Stomach (tissue), 9 donors: Measurements from ENCODE around the gene ZBTB45. TPM values are rescaled to one million over a fixed set of nuclear protein-coding genes. Genes with fewer than 3 reads are reported as not detected.
A peak's percentile ranks its signal among the peaks of the same experiment; 100 is the strongest.
"Not testable (repeated sequence)": the region's sequence is repeated elsewhere in the genome, so short reads cannot be mapped to it uniquely, and the experiment has no call there.

Experiments
- DNase-seq, 2 donors: peaks; one replicate each; pipeline versions ENCODE4 v3.0.0 to v3.0.0-alpha.2; 2013 to 2019
- H3K27ac ChIP-seq, 5 donors: fragments of 200-600 bp in 4 of 5; sonication (generic) in 4 of 5; one replicate each; pipeline ENCODE4 v1.5.1; 2013 to 2019; ENCODE audit warnings: mild to moderate bottlenecking in 1 of 5, moderate library complexity in 1 of 5
- H3K27me3 ChIP-seq, 3 donors: fragments of 200-600 bp; sonication (generic); one replicate each; pipeline ENCODE4 v1.5.1; 2017 to 2019; ENCODE audit warnings: mixed run types in 1 of 3
- H3K36me3 ChIP-seq, 4 donors: fragments of 200-600 bp; sonication (generic); 1 replicate in 3 of 4; 2 replicates in 1 of 4; pipeline ENCODE4 v1.5.1; 2016 to 2019
- H3K4me1 ChIP-seq, 4 donors: fragments of 200-600 bp; sonication (generic); one replicate each; pipeline ENCODE4 v1.5.1; 2016 to 2019
- H3K4me3 ChIP-seq, 4 donors: fragments of 200-600 bp; sonication (generic) in 3 of 4; one replicate each; pipeline ENCODE4 v1.5.1; 2016 to 2019; ENCODE audit warnings: mild to moderate bottlenecking in 1 of 4
- H3K9me3 ChIP-seq, 4 donors: fragments of 200-600 bp; sonication (generic); one replicate each; pipeline ENCODE4 v1.5.1; 2016 to 2019
- CTCF ChIP-seq, 7 experiments: fragments of 450-650 bp in 4 of 7; fragments of 200-600 bp in 3 of 7; sonication (generic) in 3 of 7; IDR thresholded peaks; one replicate each; pipeline ENCODE4 v1.5.1; 2016 to 2019; ENCODE audit warnings: antibody characterized with exemption in 7 of 7, control low read depth in 2 of 7, mild to moderate bottlenecking in 1 of 7
- EP300 ChIP-seq: sonication (generic); formaldehyde crosslinking; IDR thresholded peaks from one replicate; pipeline ENCODE4 v1.6.1; 2017; ENCODE audit warnings: antibody characterized with exemption
- POLR2A ChIP-seq, 4 donors: fragments of 450-650 bp; IDR thresholded peaks; one replicate each; pipeline ENCODE4 v1.6.1; 2016; ENCODE audit warnings: antibody characterized with exemption in 4 of 4, control low read depth in 2 of 4, mild to moderate bottlenecking in 1 of 4, moderate library complexity in 1 of 4
- POLR2AphosphoS5 ChIP-seq, 3 donors: sonication (generic); formaldehyde crosslinking; IDR thresholded peaks; one replicate each; pipeline ENCODE4 v1.6.1; 2016; ENCODE audit warnings: antibody characterized with exemption in 3 of 3
- WGBS, 5 donors: extraction: QIAGEN DNeasy Blood & Tissue Kit in 3 of 5; methylation state at CpG; one replicate each; pipeline versions ENCODE4 v1.1.5 to v1.1.7; 2013 to 2018; 5-methylcytosine and 5-hydroxymethylcytosine counted together
- intact Hi-C: fragments of 100-400 bp; cut with DNase I; formaldehyde crosslinking; loops from one replicate; pipeline ENCODE4 v1.15.1; 2023; ENCODE audit warnings: low total_unique reads
- polyA plus RNA-seq, 3 donors: library from polyadenylated mRNA; stranded (reverse); fragments of 200-250 nt; gene quantifications; one replicate each; pipeline ENCODE4 v1.2.3, GENCODE V29; 2013
- total RNA-seq, 5 donors: library from RNA; depleted of rRNA; stranded (reverse); fragments of >200 nt; gene quantifications; one replicate each; pipeline versions ENCODE4 v1.1.0 to v1.2.3, GENCODE V29; 2014 to 2016
- donor health status: healthy with polysubstance abuse.
- donor health status: Bipolar disorder and iron deficiency.
- donor health status: healthy.

ZBTB45 gene
- total and polyA plus RNA-seq, 8 donors: 2.4 to 49.0 (median 8.2) TPM; not detected in 1

- DNase-seq: peak in 1 of 2 donors; percentile 45
- peak within 1 kb of the TSS in 1 of 5 donors; percentile 15 for H3K27ac ChIP-seq
Observed at GRCh38 chr19:58511353-58512208, 8.0 kb downstream of the ZBTB45 start, which contains the start of gene SLC27A5. SLC27A5 (minus strand) TSS chr19:58511992; CDS start chr19:58511955, 37 bp downstream.

GRCh38 chr19:58510084-58510862, 9.3 kb downstream of the ZBTB45 start:
- Histone ChIP-seq H3K4me3 (no peak overlapping the region), H3K27ac (no peak overlapping the region), H3K9me3 (peaks cover 0 to 13% (median 1%) of the 10 kb centered on the region in 4 donors), H3K4me1 (peaks cover 13 to 33% (median 19%) of the 10 kb centered on the region in 4 donors), H3K36me3 (peaks cover 0 to 4% (median under 1%) of the 10 kb centered on the region in 4 donors), H3K27me3 (no peaks in the 10 kb centered on the region)
- TF ChIP-seq EP300: no peak
- no peak for TF ChIP-seq POLR2AphosphoS5 (IDR thresholded peaks at IDR 0.05)
- TF ChIP-seq POLR2A (IDR thresholded peaks at IDR 0.05): no peak
- TF ChIP-seq CTCF (IDR thresholded peaks at IDR 0.05): no peak
- no peak for DNase-seq
- intact Hi-C loops: no loop called here
- WGBS, 5 donors: 70 to 87% (median 79%) methylated on average over 8 of the region's 8 CpGs

More at GRCh38 chr19:58511353-58512208, 8.0 kb downstream of the ZBTB45 start, which contains the start of gene SLC27A5:
- intact Hi-C loops: no loop called here
- no peaks in the 10 kb centered on the region for H3K27me3 ChIP-seq
- no peak for TF ChIP-seq CTCF (IDR thresholded peaks at IDR 0.05)
- TF ChIP-seq POLR2A (IDR thresholded peaks at IDR 0.05): no peak
- TF ChIP-seq EP300: no peak
- TF ChIP-seq POLR2AphosphoS5 (IDR thresholded peaks at IDR 0.05): no peak
- H3K36me3 ChIP-seq: peaks cover 8 to 17% (median 13%) of the 10 kb centered on the region in 4 donors
- H3K4me3 ChIP-seq: no peak within 1 kb of the TSS
- H3K9me3 ChIP-seq: peaks cover 0 to 13% (median 1%) of the 10 kb centered on the region in 4 donors
- peaks cover 13 to 46% (median 32%) of the 10 kb centered on the region in 4 donors for H3K4me1 ChIP-seq
- 74 to 85% (median 81%) methylated on average over 6 to 25 of the region's 25 CpGs for WGBS, 5 donors

- Histone ChIP-seq H3K4me1 (peaks cover 13 to 27% (median 14%) of the 10 kb centered on the region in 4 donors), H3K4me3 (no peak overlapping the region), H3K9me3 (peaks cover 0 to 13% (median 1%) of the 10 kb centered on the region in 4 donors), H3K27me3 (no peaks in the 10 kb centered on the region), H3K27ac (no peak overlapping the region), H3K36me3 (peaks cover 0 to 4% (median 0%) of the 10 kb centered on the region in 4 donors)
- intact Hi-C loops: no loop called here
- no peak for TF ChIP-seq CTCF (IDR thresholded peaks at IDR 0.05)
- no peak for TF ChIP-seq EP300
- TF ChIP-seq POLR2A (IDR thresholded peaks at IDR 0.05): no peak
- TF ChIP-seq POLR2AphosphoS5 (IDR thresholded peaks at IDR 0.05): no peak
- 82 to 88% (median 84%) methylated on average over 11 of the region's 11 CpGs for whole genome bisulfite sequencing, 5 donors
- no peak for DNase-seq
Observed at GRCh38 chr19:58509731-58510083, 9.9 kb downstream of the ZBTB45 start.

GRCh38 chr19:58507602-58508223, 11.9 kb downstream of the ZBTB45 start:
- H3K36me3 ChIP-seq, intact Hi-C loops, H3K27ac ChIP-seq, H3K4me3 ChIP-seq, DNase-seq, H3K27me3 ChIP-seq: not testable (repeated sequence)
- H3K9me3 ChIP-seq: peaks cover 0 to 13% (median 1%) of the 10 kb centered on the region in 4 donors
- peaks cover 0 to 11% (median 0%) of the 10 kb centered on the region in 4 donors for H3K4me1 ChIP-seq
- 61 to 87% (median 76%) methylated on average over 7 to 8 of the region's 8 CpGs for WGBS, 5 donors
